ENCODE measurements around the gene INTS11. TPM values are rescaled to one million over a fixed set of nuclear protein-coding genes. Genes with fewer than 3 reads are reported as not detected.
A peak's percentile ranks its signal among the peaks of the same experiment; 100 is the strongest.

INTS11 gene
- total and polyA plus RNA-seq, 9 of the 15 experiments (the other 6 are each of a cell fraction or from before 2014, with no cell fraction given): 3.6 to 183 (median 110) TPM

DNA sequence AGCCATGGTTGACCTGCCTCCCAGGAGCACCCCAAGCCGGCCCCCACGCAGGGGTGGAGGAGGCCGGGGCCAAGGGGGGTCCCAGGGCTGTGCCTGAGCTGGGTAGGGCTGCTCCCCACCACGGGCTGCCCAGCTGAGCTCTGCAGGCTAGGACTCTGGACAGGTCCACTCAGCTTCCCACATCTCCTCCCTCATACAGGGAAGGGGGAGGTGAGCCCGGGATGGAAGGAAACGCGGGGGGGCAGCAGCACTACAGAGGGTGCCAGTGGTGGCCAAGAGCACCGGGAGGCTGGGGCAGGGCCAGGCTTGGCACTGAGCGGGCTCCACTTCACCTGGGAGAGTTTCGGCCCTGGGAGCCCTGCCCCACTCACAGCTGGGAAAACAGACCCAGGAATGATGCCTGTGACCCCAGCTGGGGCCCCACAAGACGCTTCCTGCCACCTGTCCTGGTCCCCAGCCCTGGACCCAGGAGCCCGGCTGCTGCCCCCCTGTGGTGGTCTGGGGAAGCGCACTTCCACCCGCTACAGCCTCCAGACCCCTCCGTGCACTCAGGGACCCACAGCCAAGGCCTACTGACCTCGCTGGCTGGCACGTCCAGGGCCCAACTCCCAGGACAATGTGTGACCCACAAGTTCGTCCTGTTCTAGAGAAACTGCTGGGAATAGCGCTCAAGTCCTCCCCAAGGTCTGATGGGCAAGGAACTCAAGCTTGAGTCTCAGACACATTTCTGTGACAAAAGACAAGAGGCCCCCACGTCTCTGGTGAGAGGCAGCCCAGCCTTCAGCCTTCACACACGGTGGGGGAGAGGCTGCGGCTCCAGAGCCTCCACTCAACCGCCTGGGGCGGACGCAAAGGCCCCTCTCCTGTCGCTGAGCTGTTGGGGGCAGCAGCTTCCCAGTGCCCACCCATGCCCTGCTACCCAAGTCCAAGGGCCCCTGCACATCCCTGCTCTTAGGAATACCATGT, 47.6 kb upstream of the INTS11 start (continued):
- TF ChIP-seq, protein P1, sequence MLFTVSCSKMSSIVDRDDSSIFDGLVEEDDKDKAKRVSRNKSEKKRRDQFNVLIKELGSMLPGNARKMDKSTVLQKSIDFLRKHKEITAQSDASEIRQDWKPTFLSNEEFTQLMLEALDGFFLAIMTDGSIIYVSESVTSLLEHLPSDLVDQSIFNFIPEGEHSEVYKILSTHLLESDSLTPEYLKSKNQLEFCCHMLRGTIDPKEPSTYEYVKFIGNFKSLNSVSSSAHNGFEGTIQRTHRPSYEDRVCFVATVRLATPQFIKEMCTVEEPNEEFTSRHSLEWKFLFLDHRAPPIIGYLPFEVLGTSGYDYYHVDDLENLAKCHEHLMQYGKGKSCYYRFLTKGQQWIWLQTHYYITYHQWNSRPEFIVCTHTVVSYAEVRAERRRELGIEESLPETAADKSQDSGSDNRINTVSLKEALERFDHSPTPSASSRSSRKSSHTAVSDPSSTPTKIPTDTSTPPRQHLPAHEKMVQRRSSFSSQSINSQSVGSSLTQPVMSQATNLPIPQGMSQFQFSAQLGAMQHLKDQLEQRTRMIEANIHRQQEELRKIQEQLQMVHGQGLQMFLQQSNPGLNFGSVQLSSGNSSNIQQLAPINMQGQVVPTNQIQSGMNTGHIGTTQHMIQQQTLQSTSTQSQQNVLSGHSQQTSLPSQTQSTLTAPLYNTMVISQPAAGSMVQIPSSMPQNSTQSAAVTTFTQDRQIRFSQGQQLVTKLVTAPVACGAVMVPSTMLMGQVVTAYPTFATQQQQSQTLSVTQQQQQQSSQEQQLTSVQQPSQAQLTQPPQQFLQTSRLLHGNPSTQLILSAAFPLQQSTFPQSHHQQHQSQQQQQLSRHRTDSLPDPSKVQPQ (CRISPR knock-in tag; IDR thresholded peaks at IDR 0.05; ENCODE audit: borderline replicate concordance): no peak
- TF ChIP-seq GATAD2A (IDR thresholded peaks at IDR 0.05) (no peak), TGIF2 (CRISPR knock-in tag; IDR thresholded peaks at IDR 0.05) (0 out of 2 replicates have a peak, but pooled peaks have one; percentile 25), EHMT2 (IDR thresholded peaks at IDR 0.05) (no peak), MED1 (CRISPR knock-in tag; IDR thresholded peaks at IDR 0.05; ENCODE audit: borderline replicate concordance) (no peak), USF1 (CRISPR knock-in tag; IDR thresholded peaks at IDR 0.05) (no peak), CHAMP1 (IDR thresholded peaks at IDR 0.05) (no peak), ZNF175 (CRISPR knock-in tag; IDR thresholded peaks at IDR 0.05; ENCODE audit: low read depth) (no peak), ETS1 (conservative IDR thresholded peaks at IDR 0.05; ENCODE audit: control insufficient read depth, low read depth, low read length) (0 out of 2 replicates have a peak, but pooled peaks have one; percentile 48), GMEB1 (CRISPR knock-in tag; IDR thresholded peaks at IDR 0.05) (no peak), HDGF (IDR thresholded peaks at IDR 0.05) (no peak), NCOA2 (IDR thresholded peaks at IDR 0.05; ENCODE audit: partially characterized antibody in 2 of 2) (no peak), CCNT2 (IDR thresholded peaks at IDR 0.05; ENCODE audit: borderline replicate concordance, extremely low read depth, insufficient read length, low read depth, low read length) (no peak), CREBBP (IDR thresholded peaks at IDR 0.05; ENCODE audit: low read depth, low read length) (no peak), ZNF41 (CRISPR knock-in tag; conservative IDR thresholded peaks at IDR 0.05) (no peak), ADNP (tag; IDR thresholded peaks at IDR 0.05) (no peak)
- TF ChIP-seq, protein P2, sequence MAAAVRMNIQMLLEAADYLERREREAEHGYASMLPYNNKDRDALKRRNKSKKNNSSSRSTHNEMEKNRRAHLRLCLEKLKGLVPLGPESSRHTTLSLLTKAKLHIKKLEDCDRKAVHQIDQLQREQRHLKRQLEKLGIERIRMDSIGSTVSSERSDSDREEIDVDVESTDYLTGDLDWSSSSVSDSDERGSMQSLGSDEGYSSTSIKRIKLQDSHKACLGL (CRISPR knock-in tag; IDR thresholded peaks at IDR 0.05; ENCODE audit: borderline replicate concordance, poor library complexity, severe bottlenecking): no peak

Data from K562 (cell line).